GDM1 (cell line): ENCODE measurements around the gene EN2.

Experiments
- DNase-seq: peaks from one replicate; lab custom pipeline; 2025; lab: John Stamatoyannopoulos, UW

Gene EN2

DNA sequence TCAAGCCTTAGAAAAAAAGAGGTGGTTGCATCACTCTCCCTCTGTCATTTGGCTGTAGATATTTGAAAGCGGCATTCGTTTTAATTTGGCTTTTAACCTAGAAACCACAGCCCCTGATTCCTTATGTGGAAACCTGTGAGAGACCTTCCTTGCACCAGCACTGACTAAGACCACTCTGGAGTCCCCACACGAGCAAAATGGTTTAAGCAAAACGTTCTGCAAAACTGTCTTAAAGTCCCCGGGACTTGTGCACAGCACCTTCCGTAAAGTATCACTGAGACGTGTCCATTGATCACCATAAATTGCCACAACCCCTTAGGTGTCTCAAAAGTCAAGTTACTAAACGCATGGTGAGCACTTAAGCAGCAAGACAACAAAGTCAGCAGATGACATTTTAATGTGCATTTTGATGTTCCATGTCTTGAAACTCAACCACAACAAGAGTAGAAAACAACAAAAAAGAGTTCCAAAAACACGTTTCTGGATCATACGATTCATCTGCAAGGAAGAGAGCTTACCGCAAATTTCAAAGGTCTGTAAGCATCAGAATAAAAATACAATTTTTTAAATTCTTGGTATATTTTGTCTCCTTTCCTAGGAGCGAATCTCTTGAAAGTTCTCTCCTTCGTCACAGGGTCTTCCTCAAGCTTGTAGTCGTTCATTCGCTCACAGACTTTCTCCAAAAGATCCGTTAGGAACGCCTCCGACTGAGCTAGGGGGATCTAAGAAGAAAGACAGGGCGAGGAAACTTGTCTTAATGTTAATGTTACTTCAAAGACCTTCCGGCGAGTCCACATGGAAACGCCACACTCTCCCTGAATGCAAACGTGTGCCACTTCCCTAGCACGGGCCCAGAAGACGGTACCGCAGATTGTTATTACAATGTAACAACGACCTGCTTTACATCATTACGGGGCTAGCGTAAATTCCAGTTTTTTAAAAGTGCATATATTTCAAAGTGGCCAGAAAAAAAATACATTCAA is 50.7 kb downstream of the EN2 start:
- DNase-seq: no peak

DNA sequence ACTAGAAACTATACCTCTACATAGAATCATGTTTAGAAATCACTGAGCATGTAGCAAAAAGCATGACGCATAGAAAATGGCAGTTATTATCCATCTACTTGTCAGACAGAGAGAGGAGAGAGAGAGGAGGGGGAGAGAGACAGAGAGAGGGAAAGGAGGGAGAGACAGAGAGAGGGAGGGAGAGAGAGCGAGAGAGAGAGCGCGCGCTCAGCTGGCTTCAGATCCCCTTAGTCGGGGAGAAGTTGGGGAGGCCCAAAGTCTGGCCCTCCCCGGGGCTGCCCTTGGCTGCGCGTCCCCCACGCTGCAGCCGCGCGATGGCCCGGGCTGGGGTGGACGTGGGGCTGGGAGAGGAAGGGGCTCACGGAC is 51.4 kb downstream of the EN2 start:
- no peak for DNase-seq

DNA sequence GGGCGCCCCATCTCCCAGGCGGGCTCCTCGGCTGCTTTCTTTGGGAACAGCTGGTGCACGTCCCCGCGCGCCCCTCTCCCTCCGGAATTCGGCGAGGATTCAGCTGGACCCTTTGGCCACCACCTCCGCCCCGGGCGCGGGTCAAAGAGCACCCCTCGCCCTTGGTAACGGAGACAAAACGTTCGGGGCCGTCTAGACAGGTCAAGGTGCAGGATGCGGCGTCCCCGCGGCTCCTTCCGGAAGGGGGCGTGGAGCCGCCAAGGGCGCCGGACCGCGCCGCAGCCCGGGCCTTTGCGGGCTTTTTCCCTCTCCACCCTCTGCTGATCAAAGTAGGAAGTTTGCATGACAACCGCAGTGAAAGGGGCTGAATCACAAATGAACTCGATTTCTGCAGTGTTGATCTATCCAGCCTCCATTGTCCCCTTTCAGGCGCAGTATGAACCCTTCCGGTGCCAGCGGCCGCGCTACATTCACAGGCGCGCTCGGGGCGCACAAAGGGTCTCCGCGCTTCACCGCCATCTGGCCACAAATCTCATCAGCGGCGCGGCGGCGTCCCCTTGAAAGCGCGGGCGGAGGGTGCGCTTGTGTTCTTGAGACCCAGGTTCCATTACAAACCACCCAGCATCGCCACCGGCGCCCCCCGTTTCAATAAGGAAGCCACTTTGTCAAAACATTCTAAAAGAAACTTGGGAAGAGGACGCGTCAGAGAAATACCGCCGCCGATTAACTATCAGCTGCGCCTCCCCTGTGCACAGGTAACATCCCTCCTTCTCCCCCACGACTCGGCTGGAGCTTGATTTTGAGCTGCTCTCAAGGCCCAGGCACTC is 52.0 kb downstream of the EN2 start:
- DNase-seq: no peak

DNA sequence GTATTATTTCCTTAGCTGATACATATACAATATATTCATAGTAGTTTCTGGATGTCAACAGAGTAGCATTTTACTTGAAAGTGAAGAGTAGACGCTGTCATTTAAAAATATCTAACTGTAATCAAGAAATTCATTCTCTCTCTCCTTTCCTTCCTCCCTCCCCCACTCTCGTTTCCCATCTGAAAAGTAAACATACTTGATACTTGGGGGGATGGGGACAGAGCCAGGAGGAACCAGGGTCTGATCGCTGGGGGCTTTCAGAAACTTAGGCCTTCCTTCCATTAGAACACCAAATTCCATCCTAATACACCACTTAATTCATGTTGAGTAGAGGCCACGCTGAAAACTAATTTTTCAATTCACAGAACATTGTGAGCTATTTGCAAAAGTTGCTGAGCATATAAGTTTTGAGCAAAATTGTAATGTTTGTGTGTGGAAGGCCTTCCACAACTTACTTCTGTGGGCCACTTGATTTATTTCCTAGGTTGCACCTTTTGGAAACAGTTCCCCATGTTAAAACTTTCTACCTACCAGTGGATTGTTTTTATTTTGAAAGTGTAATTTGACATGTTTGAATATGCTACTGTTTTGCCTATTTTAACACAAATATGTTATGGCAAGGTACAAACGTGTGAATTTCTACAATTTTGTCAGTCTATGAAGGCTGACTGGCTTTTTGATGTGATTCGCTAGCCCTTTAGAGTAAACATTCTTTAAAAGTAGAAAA is 53.2 kb downstream of the EN2 start:
- no peak for DNase-seq

DNA sequence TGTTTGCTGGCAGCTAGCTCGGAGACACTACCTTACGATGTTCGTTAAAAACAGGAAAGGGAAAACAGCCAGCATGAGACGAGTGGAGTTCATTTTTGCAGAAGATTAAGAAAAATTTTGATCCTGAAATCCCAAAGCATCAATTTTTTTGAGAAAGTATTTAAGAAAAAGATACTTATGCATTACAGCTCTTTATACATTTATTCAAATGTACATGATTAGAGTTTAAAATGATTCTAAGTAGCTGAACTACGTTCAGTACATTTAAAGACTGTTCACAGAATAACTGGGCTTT is 53.7 kb downstream of the EN2 start:
- DNase-seq: no peak

DNA sequence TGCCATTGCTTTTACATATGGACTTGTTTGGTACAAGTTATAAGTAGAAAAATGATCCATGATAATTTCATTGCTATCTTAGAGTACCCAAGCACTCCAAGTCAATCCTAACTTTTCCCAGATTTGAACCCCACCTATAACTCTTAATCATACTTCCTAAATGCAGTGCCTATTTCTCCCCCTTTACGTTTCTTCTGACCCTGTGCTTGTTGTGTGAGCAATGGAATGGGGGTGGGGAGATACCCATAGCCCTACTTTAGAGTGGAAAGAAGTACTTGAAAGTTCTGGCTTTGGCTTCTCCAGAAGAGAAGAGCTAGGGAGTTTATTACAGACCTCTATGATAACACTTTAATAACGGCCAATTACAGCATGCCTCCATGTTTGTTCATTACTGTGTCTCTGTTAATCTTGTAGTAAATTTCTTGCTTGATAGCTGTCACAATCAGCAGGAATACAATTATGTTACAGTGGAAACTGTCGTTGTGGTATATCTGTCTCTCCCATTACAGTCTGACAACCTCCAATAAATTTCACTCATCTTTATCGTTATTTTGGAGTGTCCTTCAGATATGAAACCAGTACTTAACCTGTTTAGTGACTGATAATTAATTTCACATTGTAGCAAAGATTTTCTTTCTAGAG is 54.4 kb downstream of the EN2 start:
- no peak for DNase-seq

DNA sequence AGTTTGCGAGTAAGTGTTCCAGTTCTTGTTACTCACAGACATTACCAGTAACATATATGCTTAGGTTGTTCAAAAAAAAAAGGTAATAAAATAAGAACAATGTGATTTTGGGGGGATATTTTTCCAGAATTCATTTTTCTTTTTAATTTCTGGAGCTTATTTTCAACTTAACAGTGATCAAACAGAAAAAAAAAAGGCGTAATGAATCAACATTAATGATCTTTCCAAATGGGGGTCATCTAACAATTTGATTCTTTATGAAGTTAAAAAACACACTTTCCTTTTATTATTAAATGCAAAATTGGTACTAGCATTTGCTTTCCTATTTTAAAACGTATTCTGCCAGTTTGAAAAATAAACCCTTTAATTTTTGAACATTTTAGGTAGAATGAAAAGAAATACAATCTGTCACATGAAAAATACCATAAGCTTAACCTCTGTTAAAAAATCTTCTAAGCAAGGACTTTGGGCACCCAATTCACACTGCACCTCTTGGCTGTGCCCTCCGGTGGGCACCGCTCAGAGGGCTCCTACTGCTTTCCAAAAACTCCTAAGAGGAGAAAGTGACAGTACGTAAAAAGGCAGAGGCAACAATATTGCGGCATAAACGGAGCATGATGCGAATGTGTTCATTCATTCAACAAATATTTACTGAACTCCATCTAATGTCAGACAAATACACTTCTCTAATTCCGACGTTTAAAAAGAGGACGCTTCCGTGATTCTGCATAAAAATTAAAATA is 55.8 kb downstream of the EN2 start:
- no peak for DNase-seq

DNA sequence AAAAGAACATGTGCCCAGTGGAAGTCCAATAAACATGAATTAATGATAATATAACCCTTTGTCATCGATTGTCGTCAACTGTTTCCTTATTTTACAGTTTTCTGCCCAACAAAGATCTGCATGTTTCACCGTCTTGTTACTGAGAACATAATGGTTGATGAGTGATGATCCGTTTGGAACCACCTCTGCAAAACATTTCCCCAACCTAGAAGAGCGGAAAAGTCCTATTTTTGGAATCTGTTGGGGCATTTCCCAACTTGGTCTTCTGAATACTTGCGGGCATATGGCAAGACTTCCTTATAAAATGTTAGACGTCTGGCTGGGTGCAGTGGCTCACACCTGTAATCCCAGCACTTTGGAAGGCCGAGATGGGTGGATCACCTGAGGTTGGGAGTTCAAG is 56.4 kb downstream of the EN2 start:
- no peak for DNase-seq
